ENCODE data around the gene PPFIBP2. TPM values are rescaled to one million over a fixed set of nuclear protein-coding genes. Genes with fewer than 3 reads are reported as not detected.

Gene PPFIBP2
- total and polyA plus RNA-seq, 10 of the 15 experiments (the other 5 are each of a cell fraction or from before 2014, with no cell fraction given) = 17.3 to 56.3 (median 39.2) TPM

- no peak for TF ChIP-seq ZBED1 (IDR thresholded peaks at IDR 0.05; ENCODE audit: borderline replicate concordance)
- no peak for TF ChIP-seq PKNOX1 (IDR thresholded peaks at IDR 0.05)
- no peak for TF ChIP-seq HCFC1 (IDR thresholded peaks at IDR 0.05; ENCODE audit: low read length)
- TF ChIP-seq NKRF (conservative IDR thresholded peaks at IDR 0.05) = no peak
- TF ChIP-seq FOXK2 (IDR thresholded peaks at IDR 0.05) = no peak
Observed at GRCh38 chr11:7605186-7605943, 91.6 kb downstream of the PPFIBP2 start (continued).

- Histone ChIP-seq H3K9me3 (replicated peaks; ENCODE audit: control insufficient read depth, insufficient read depth, low read length) (no peaks in the 10 kb centered on the region), H3K27me3 (replicated peaks in 1 of 2; ENCODE audit: control insufficient read depth in 2 of 2, insufficient read depth in 2 of 2, low read length in 1 of 2) (no peaks in the 10 kb centered on the region), H2AFZ (ENCODE audit: control insufficient read depth, low read depth, low read length) (no peak overlapping the region), H3K4me2 (ENCODE audit: control insufficient read depth, insufficient read depth) (no peak overlapping the region), H3K79me2 (ENCODE audit: control insufficient read depth, insufficient read depth, low read length) (no peaks in the 10 kb centered on the region), H3K9ac (ENCODE audit: control insufficient read depth, insufficient read depth, low read length) (no peak overlapping the region), H3K4me1 (ENCODE audit: control insufficient read depth, insufficient read depth, low read length) (no peaks in the 10 kb centered on the region), H3K36me3 (ENCODE audit: control insufficient read depth in 2 of 2, insufficient read depth in 2 of 2, low read length in 1 of 2) (peaks cover 6 to 12% of the 10 kb centered on the region in 2 experiments; a peak in 3 of 4 replicates), H3K27ac (ENCODE audit: control insufficient read depth, insufficient read depth) (no peak overlapping the region), H3K4me3 (no peak overlapping the region), H4K20me1 (ENCODE audit: control insufficient read depth, insufficient read depth) (no peaks in the 10 kb centered on the region)
- DNase-seq (ENCODE audit: low read depth, low spot score) (no peak), FAIRE-seq (no peak), ATAC-seq (no peak)
- in situ Hi-C loops (cut with MboI) (no loop called here), intact Hi-C loops (cut with micrococcal nuclease; ENCODE audit: unreplicated experiment) (no loop called here)
- no TSS peak for BruUV-seq (replicated peaks)
- ChIA-PET POLR2A (interaction anchor here (0.7 to 1.6 kb wide), 2 partner anchors 21 to 184 kb away, joined by 3 read pairs; no protein-coding TSS in a partner anchor), RAD21 (ENCODE audit: unreplicated experiment) (no interaction called here), SMC1A (ENCODE audit: uncharacterized antibody, unreplicated experiment) (interaction anchor here (0.8 to 1.6 kb wide), 2 partner anchors 13 to 93 kb away, joined by 3 to 4 read pairs; partner anchors contain the start of gene PPFIBP2), CTCF (interaction anchor here (0.7 to 1.1 kb wide), 3 partner anchors 9 to 85 kb away, joined by 3 read pairs; no protein-coding TSS in a partner anchor)
- TF ChIP-seq ZNF217 (IDR thresholded peaks at IDR 0.05) (no peak), TBL1XR1 (IDR thresholded peaks at IDR 0.05; ENCODE audit: low read depth, low read length) (no peak), MTA3 (IDR thresholded peaks at IDR 0.05; ENCODE audit: borderline replicate concordance, low read length) (no peak), NFYB (IDR thresholded peaks at IDR 0.05; ENCODE audit: insufficient read depth, low read depth, low read length) (no peak), HDGF (IDR thresholded peaks at IDR 0.05) (no peak), PAX8 (IDR thresholded peaks at IDR 0.05) (no peak), EGR1 (IDR thresholded peaks at IDR 0.05; ENCODE audit: borderline replicate concordance in 1 of 2, low read depth in 2 of 2, low read length in 2 of 2) (no peak), PKNOX1 (IDR thresholded peaks at IDR 0.05) (no peak), LARP7 (IDR thresholded peaks at IDR 0.05) (no peak), NBN (IDR thresholded peaks at IDR 0.05) (no peak), ATF2 (IDR thresholded peaks at IDR 0.05; ENCODE audit: low read length) (no peak), DPF2 (IDR thresholded peaks at IDR 0.05) (no peak), RELB (IDR thresholded peaks at IDR 0.05; ENCODE audit: low read depth) (no peak)
Observed at GRCh38 chr11:7606496-7606895, 92.7 kb downstream of the PPFIBP2 start.

Data from GM12878 (cell line).